DLD1 (cell line): ENCODE results near the gene PGD.
"Not testable (repeated sequence)": the region's sequence is repeated elsewhere in the genome, so short reads cannot be mapped to it uniquely, and the experiment has no call there.

ENCODE experiments used
- in situ Hi-C: cut with HindIII; loops from 2 replicates; pipeline ENCODE4 v1.10.0; 2017; ENCODE audit warnings: low sequenced_read_pairs

PGD gene

DNA sequence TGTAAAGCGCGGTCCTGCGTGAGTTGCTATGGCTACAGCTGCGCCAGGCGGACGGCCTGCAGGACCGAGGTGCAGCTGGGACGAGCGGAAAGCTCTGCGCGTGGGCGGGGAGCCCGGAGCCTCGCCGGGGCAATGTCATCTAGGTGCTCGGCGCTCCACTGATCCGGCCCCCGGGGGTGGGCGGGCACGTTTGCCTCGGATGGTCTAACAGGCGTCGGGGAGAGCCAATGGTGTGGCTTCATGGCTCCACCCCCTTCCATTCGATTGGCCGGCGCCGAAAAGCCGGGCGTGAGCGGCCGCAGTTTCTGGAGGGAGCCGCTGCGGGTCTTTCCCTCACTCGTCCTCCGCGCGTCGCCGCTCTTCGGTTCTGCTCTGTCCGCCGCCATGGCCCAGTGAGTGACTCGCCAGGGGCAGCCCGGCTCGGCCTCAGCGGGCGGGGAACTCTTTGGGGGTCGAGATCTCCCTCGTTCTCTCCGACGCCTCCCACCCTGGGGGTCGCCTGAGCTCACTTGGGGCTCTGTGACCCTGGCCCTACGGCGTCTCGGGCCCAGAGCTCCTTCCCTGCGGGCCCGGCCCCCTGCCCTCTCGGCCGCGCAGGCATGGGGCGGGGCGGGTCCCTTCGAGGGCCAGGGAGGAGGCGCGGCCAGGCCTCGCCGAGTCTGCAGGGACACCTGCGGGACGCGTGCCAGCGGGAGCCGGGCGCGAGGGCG lies at the start of gene PGD:
PGD (plus strand) TSS at position 331 of the 710 bp plus-strand sequence; CDS start at position 385, 54 bp downstream.
- in situ Hi-C loops = no loop called here

DNA sequence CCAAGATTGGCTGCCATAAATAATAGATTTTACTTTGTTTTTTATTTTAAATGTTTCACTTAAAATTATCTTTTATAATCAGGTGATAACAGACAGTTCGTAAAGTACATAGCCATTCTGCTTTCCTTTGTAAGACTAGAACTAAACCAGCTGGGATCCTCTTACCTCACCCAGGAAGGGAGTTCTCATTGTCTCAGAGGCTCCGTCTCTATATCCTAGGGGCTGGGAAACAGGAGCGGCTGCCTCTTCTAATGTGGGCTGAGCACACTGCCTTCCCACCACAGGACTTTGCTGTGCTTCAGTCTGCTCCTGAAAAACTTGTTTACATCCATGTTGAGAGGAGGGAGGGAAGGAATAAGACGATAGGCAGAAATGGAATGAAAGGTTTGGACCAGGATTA lies 45.6 kb upstream of the PGD start:
- in situ Hi-C loops = no loop called here

DNA sequence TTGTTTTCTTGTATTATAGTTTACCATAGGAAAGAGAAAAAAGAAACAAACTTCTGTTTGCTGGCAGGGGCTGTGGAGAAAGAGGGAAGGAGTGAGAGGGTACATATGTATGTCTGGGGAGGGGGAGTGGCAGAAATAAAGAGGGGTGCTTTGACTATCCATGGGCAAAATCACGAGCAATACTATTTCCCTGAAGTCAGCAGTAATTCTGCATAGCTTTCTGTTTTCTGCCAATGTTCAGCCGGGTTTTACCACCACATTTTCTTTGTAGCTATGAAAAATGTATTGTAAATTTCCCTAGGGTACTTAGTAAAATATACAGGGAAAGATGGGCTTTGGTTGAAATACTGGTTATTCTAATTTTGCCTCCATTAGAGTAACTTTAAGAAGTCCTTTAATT lies 45.2 kb upstream of the PGD start:
- in situ Hi-C loops = no loop called here

DNA sequence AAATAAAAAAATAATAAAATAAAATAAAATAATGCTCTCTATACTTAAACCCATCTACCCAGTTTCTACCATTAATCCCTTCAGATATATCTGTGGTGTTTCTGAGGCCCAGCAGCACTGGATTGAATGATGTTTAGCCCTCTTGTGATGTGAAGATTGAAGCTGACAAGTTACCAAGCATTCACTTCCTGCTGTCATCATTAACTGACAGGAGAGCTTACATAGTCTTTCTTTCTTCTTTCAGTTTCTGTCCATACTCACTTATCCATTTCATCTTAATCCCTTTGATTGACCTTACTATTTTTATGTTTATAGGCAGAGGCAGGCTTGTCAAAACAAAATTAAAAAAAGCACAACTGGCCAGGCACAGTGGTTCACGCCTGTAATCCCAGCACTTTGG lies 38.8 kb upstream of the PGD start:
- in situ Hi-C loops = no loop called here

DNA sequence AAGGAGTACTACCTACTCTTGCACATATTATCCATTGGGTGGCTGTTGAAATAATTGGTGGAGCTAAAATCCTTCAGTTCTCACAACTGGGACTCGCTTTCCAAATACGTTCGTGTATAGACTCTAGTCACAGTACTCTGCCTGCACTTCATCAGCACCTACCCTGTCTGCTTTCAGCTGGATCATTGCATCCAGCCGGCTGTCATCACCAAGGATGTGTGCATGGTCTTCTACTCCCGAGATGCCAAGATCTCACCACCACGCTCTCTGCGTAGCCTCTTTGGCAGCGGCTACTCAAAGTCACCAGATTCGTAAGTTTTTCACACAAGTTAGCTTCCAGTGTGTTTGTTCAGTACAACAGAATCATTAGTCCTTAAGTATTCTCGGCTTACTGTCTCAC lies 37.3 kb upstream of the PGD start:
- in situ Hi-C loops = no loop called here

DNA sequence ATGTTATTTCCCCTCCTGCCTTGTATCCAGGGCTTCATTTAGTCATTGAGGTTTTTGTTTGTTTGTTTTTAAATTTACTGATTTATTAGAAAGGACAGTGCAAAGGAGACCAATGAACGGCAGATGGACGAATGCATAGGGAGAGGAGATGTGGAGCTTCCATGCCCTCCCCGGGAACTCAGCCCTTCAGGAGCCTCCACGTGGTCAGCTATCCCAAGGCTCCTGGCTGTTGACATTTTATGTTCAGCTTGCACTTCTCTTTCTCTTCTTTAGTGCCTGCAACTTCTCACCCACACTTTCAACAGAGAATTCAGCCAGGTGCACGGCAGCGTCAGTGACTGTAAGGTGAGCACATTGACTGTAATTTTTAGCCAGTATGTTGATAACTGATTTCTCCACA lies 30.7 kb upstream of the PGD start:
- in situ Hi-C loops = no loop called here

DNA sequence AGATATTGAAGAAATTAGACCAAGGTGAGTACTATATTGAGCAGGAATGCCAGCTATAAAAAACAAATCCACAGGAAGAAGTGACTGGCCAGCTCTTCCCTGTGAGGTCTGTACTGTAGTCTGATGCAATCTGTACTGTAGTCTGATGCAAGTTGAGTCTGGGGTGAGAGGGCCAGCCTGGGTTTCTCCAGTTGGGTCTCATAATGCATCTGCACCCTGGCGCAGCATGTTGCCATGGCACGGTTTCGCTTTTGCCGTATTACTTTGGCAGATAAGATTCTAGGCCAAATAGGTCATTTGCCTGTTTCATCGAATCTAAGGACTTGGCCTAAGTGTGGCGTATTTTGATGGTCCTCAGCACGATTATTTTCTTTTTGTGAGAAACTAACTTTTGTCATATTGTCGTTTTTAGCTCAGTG lies 24.4 kb upstream of the PGD start:
- in situ Hi-C loops = no loop called here

DNA sequence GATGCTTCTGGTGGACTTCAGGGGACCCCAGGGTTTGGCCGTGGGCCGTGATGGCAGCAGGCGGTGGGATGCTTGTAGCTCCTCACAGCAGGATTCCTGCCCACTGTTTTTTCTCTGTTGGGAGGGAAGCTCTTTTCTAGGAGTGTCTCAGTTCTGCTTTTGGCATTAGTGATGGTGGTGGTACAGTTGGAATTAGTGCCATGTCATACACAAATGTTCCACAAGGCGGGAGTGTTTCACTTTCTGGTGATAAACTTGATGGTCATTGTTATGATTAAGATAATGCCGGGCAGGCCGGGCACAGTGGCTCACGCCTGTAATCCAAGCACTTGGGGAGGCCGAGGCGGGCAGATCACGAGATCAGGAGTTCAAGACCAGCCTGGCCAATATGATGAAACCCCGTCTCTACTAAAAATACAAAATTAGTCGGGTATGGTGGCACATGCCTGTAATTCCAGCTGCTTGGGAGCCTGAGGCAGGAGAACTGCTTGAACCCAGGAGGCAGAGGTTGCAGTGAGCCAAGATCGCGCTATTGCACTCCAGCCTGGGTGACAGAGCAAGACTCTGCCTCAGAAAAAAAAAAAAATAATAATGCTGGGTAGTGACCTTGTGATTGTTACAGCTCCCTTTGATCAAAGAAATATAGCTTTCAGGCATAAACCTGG lies 21.4 kb upstream of the PGD start:
- in situ Hi-C loops = not testable (repeated sequence)

DNA sequence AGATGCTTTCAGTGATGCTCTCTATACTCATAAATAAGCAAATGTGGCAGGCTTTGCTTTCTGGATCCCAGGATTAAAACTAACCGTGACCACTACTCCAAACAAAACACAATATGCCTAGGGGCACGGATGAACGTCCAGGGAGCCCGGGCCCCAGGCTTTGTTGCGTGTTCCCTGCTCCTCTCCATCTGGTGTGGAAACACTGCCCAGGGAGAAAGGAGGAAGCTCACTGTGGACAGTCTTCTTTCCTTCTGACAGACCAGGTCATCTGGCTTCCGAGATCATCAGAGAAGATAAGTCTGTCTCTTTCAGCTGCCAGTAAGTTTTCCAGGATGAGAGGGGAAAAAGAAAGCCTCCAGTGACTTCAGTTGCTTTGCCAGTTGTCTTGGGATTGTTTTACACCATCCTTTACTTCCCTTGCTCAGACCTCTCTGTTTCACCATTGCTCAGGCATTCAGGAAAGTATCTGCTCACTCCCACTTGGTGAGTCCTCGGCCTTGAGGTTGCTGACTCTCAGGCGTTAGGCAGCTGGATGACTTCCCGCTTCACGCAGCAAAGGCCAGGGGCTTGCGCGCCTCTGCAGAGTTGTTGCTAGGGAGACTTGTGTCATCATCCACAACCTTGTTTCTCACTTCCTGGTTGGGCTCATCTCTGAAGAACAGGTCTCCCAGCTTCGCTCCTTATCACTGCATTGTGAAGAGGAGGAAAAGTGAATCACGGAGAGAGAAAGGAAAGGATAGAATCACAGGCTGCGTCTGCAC lies 20.6 kb upstream of the PGD start:
- in situ Hi-C loops = no loop called here

DNA sequence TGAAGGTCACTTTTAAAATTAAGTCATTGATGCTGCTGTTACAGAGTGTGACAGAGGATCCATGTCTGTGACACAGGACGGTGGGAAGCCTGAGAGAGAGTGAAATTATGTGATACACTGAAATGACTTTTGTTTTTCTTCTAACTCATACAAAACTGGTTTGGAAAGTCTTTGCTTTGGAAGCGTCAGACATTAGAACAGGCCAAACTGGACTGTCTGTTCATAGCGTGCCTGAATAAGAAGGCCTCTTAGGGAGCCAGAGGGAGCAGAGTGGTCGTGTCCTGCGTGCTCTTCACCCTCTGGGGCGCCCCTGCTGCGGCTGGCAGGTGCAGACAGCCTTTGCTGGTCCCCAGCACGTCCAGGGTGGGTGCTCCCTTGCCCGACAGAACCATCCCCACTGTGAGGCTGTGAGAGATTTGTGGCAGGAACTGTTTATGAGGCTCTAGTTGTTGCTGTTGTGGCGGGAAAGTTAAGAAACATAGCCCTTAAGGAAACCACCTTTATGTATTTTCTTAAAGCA lies 19.7 kb upstream of the PGD start:
- in situ Hi-C loops = no loop called here

DNA sequence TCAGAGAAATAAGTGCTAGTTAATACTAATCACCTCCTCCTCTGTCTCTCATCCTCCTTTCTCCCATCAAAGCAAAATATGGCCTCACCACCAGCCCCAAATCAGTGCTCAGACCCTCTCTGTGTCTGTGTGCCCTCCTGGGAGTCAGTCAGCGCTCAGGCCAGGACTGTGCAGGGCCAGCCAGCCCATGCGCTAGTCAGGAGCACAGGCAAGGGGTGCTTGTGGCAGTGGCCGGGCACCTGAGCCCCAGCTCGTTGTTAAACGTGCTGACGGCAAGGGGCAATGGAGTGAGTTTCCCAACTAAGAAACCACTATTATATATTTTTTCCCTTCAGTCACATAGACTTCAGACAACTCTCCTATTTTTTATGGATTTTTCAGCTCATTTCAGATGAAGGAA lies 19.2 kb upstream of the PGD start:
- in situ Hi-C loops = no loop called here

DNA sequence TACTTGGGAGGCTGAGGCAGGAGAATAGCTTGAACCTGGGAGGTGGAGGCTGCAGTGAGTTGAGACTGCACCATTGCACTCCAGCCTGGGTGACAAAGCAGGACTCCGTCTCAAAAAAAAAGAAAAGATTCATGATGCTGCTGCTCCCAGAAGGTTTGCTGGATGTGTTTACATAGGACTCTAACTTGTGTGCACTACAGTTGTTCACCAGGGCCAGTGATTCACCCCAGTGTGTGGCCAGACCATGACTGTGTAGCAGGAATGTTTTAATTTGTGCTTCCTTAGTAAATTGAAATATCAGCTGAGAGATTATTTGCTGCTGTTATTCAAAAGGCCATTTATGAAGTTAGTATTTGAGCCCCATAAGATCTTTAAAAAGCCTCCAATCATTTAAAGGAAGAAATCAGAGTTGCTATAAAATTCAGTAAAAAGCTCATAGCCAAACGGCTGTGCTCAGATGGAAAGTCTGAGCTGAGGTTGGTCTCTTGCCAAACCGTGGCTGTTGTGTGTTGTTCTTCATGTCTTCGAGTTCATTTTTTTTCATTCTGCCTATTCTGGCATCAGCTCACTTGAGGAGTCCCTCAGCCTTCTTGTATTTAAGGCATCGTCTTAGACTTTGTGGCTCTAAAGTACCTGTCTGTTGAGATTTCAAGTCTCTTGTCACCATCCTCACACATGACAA lies 18.1 kb upstream of the PGD start:
- in situ Hi-C loops = no loop called here

DNA sequence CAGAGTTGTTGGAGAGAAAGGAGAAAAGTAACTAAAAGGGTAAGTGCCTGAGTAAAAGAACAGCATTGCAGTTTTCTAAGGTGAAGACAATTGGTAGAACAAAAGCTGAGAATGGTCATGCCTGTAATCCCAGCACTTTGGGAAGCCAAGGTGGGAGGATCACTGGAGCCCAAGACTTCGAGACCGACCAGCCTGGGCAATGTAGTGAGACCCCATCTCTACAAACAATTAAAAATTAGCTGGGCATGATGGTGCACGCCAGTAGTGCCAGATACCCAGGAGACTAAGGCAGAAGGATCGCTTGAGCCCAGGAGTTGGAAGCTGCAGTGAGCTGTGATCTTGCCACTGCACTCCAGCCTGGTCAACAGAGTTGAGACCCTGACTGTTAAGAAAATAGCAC lies 15.2 kb upstream of the PGD start:
- in situ Hi-C loops = no loop called here

DNA sequence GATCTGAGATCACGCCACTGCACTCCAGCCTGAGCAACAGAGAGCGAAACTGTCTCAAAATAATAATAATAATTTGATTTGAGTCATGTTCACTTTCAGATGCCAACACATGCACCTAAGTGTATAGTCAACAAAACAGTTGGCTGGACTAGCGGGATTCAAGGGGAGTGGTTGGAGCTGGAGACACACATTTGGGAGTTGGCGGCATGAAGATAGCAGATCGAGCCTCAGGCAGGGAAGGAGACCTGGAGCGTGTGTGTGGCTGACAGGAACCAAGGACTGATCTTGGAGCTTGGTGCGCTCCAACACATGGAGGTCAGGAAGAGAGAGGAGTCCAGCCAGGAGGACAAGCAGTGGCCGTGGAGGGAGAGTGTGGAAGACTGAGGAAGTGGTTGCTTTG lies 14.6 kb upstream of the PGD start:
- in situ Hi-C loops = no loop called here

DNA sequence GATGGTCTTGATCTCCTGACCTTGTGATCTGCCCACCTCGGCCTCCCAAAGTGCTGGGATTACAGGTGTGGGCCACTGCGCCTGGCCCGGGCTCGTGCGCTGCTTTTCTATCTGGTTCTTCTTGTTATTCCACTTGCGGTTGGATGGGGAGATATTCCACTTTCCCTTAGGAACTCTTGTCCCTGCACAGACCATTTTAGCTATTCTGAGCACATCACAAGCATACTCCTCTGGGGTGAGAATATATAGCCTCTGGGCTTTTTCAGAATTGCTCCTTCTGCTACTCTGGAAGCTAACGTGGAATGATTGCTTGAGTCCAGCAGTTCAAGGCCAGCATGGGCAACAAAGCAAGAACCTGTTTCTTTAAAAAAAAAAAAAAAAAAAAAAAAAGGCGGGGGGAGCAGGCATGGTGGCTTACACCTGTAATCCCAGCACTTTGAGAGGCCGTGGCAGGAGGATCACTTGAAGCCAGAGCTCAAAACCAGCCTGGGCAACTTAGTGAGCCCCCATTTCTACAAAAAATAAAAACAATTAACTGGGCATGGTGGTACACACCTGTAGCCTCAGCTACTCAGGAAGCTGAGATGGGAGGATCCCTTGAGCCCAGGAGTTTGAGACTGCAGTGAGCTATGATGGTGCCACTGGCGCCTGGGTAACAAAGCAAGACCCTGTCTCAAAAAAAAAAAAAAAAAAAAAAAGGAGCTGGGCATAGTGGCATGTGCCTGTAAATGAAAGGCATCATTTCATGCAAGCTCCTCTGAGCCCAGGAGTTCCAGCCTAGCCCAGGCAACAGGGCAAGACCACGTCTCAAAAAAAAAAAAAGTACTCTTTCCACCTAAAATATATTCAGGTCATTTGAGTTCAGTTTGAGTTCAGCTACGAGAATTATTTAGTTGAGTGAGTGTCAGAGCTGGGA lies 11.8 kb upstream of the PGD start:
- in situ Hi-C loops = no loop called here

DNA sequence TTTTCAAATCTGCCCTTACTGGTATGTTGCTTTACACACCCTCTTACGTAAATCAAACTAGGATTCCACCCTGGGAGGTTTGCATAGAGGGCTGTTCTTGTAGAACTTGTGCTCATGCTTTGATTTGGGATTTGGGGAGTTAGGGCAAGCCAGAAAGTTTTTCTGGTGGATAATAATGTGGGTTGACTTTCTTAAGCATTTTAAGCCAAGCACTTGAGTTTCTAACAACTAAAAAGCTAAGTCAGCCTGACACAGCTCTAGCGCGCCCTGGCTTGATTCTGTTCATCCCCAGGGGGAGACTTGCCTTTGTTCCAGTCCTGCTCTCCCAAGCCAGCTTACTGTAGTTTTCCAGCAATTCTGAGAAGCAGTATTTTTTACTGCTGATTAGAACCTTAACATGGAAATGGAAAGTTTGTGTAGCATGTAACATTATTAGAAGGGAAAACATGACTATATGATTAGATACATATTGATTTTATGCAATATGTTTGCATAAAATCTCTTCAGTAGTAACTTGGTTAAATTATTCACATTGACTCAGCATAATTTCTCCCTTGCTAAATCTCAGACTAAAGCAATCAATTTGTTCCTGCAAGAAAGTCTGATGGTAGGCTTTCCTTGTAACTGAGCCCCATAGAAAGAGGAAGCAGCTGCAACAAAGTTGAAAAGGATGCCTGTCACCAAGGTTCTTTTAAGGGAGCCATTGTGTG lies 11.0 kb upstream of the PGD start:
- in situ Hi-C loops = no loop called here

DNA sequence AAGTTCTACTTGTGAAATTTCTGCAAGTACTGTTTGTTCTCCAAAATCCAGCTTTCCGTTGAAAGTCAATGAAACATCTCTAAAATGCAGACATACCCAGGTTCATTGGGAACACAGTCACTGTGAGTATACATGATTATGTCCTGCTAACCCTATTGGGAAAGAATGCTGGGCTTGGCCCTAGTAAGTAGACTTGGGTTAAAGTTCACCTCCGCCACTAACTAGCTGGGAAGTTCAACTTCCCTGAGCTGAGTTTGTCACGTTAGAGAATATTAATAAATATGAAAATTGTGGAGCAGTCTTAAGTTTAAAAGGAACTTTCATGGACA lies 10.5 kb upstream of the PGD start:
- in situ Hi-C loops = no loop called here

DNA sequence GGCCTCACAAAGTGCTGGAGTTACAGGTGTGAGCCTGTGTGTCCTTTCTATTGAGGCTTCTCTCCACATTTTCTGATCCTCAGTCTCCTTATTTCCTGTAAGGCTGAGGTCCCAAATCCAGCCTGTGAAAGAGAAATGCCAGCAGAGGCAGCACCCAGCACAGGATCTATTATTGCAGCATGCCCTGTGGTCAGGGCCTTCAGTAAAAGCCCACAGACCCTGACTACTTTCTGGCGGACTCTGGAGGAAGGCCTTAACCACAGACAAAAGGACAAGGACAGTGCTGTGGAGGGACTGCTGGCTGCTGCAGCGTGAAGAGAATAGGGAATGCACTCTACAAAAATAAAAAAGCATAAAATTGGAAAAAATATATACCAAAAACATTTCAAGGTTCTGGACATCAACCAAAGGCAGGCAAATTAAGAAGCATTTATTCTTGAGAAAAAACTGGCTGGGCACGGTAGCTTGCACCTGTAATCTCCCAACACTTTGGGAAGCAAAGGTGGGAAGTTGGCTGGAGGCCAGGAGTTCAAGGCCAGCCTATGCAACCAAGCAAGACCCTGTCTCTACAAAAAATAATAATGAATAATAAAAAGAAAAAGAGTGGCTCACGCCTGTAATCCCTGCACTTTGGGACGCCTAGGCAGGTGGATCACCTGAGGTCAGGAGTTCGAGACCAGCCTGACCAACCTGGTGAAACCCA lies 9.4 kb upstream of the PGD start:
- in situ Hi-C loops = no loop called here

DNA sequence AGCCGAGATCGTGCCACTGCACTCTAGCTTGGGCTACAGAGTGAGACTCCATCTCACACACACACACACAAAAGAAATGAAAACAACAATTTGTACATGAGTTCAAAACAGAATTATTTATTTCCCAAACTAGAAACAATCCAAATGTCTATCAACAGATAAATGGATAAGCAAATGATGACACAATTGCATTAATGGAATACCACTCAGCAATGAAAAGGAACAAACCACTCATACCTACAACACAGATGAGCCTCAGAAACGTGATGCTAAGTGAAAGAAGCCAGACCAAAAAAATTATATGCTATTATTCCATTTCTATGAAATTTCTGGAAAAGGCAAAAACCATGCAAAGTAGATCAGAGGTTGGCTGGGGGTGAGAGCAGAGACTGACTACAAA lies 2.0 kb upstream of the PGD start:
- in situ Hi-C loops = no loop called here
